Activated CD8-positive, alpha-beta T cell treated with anti-CD3 and anti-CD28 coated beads for 36 hours (primary cell): Measurements from ENCODE around the gene ENTPD3. TPM values are rescaled to one million over a fixed set of nuclear protein-coding genes. Genes with fewer than 3 reads are reported as not detected.

ENCODE experiments used
- ATAC-seq: fragments of 200-7000 bp; cut with Tn5 transposase; one replicate; pipeline ENCODE4 v1.10.0; 2021; ENCODE audit warnings: mild to moderate bottlenecking, moderate library complexity
- CTCF ChIA-PET: fragments of 350-600 bp; sonication (Branson Sonifier 250); formaldehyde crosslinking; loops from one replicate; lab custom pipeline; 2021; ENCODE audit warnings: antibody characterized with exemption; lab: Charles Lee
- POLR2A ChIA-PET: fragments of 350-600 bp; sonication (Branson Sonifier 250); formaldehyde crosslinking; loops from one replicate; lab custom pipeline; 2021; ENCODE audit warnings: antibody characterized with exemption; lab: Charles Lee
- DNase-seq: peaks from one replicate; pipeline ENCODE4 v3.0.0-alpha.2; 2020
- H3K27ac Mint-ChIP-seq: one replicate; pipeline ENCODE4 v1.8.0; 2021; ENCODE audit warnings: mild to moderate bottlenecking, mixed read lengths
- H3K27me3 Mint-ChIP-seq: one replicate; pipeline ENCODE4 v1.8.0; 2021; ENCODE audit warnings: mixed read lengths
- H3K36me3 Mint-ChIP-seq: one replicate; pipeline ENCODE4 v1.8.0; 2021; ENCODE audit warnings: low read depth, mixed read lengths
- H3K4me1 Mint-ChIP-seq: one replicate; pipeline ENCODE4 v1.8.0; 2021; ENCODE audit warnings: low read depth, mixed read lengths
- H3K4me3 Mint-ChIP-seq: one replicate; pipeline ENCODE4 v1.8.0; 2021; ENCODE audit warnings: mild to moderate bottlenecking, moderate library complexity, mixed read lengths
- H3K9me3 Mint-ChIP-seq: one replicate; pipeline ENCODE4 v1.8.0; 2021; ENCODE audit warnings: mixed read lengths
- intact Hi-C: fragments of 100-400 bp; cut with micrococcal nuclease; formaldehyde crosslinking; loops from one replicate; pipeline ENCODE4 v1.10.0; 2022
- total RNA-seq, 2 experiments: library from RNA; stranded (reverse); gene quantifications; one replicate each; pipeline ENCODE4 v1.2.3, GENCODE V29; 2021
- TF ChIP-seq, protein P1 (sequence below): fragments of 200-600 bp; IDR thresholded peaks from one replicate; pipeline ENCODE4 v1.8.0; 2022; ENCODE audit warnings: antibody characterized with exemption, mild to moderate bottlenecking

The ENTPD3 gene
- total RNA-seq, 2 experiments from 2014 or later, result not detected

DNA sequence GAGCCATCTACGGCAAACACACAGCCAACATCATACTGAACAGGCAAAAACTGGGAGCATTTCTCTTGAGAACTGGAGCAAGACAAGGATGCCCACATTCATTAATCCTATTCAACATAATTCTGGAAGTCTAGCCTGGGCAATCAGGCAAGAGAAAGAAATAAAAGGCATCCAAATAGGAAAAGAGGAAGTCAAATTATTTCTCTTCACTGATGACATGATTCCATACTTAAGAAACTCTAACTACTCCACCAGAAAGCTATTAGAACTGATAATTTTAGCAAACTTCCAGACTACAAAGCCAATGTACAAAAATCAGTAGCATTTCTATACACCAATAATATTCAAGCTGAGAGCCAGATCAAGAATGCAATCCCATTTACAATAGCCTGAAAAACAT lies 17.3 kb upstream of the ENTPD3 start:
- Mint-ChIP-seq H3K36me3 (no peaks in the 10 kb centered on the region), H3K4me1 (no peaks in the 10 kb centered on the region), H3K27ac (no peak overlapping the region), H3K27me3 (peaks cover 31% of the 10 kb centered on the region), H3K9me3 (no peaks in the 10 kb centered on the region), H3K4me3 (no peak overlapping the region)
- ChIA-PET CTCF (interaction anchor here (0.6 kb wide), 1 partner anchor 24 kb away, joined by 3 read pairs; no protein-coding TSS in a partner anchor), POLR2A (no interaction called here)
- TF ChIP-seq, protein P1, sequence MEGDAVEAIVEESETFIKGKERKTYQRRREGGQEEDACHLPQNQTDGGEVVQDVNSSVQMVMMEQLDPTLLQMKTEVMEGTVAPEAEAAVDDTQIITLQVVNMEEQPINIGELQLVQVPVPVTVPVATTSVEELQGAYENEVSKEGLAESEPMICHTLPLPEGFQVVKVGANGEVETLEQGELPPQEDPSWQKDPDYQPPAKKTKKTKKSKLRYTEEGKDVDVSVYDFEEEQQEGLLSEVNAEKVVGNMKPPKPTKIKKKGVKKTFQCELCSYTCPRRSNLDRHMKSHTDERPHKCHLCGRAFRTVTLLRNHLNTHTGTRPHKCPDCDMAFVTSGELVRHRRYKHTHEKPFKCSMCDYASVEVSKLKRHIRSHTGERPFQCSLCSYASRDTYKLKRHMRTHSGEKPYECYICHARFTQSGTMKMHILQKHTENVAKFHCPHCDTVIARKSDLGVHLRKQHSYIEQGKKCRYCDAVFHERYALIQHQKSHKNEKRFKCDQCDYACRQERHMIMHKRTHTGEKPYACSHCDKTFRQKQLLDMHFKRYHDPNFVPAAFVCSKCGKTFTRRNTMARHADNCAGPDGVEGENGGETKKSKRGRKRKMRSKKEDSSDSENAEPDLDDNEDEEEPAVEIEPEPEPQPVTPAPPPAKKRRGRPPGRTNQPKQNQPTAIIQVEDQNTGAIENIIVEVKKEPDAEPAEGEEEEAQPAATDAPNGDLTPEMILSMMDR, result no peak
- intact Hi-C loops, result no loop called here
- no peak for DNase-seq
- ATAC-seq, result no peak

DNA sequence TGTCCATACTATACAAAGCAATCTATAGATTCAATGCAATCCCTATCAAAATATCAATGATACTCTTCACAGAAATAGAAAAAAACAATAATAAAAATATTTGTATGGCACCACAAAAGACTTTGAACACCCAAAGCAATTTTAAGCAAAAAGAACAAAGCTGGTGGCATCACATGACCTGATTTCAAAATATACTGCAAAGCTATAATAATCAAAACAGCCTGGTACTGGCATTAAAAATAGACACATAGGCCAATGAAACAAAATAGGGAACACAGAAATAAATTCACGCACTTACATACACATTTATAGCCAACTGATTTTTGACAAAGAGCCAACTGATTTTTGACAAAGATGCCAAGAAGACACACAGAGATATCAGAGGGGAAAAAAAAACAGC lies 9.2 kb upstream of the ENTPD3 start:
- H3K27ac Mint-ChIP-seq, result no peak overlapping the region
- TF ChIP-seq, protein P1, result no peak

GRCh38 chr3:40379674-40380306 lies 7.2 kb upstream of the ENTPD3 start:
- peak; percentile 47 for ATAC-seq
- ChIA-PET CTCF (no interaction called here), POLR2A (no interaction called here)
- peaks cover 7% of the 10 kb centered on the region for H3K4me1 Mint-ChIP-seq
- peaks cover 7% of the 10 kb centered on the region for H3K27me3 Mint-ChIP-seq
- peaks cover 2% of the 10 kb centered on the region for H3K9me3 Mint-ChIP-seq
- no peak for DNase-seq
- H3K36me3 Mint-ChIP-seq, result no peaks in the 10 kb centered on the region
- TF ChIP-seq, protein P1, result no peak
- H3K4me3 Mint-ChIP-seq, result no peak overlapping the region
- no peak overlapping the region for H3K27ac Mint-ChIP-seq
- intact Hi-C loops, result no loop called here

More for the DNA sequence above, 9.2 kb upstream of the ENTPD3 start:
- H3K4me1 Mint-ChIP-seq, result peaks cover 7% of the 10 kb centered on the region
- no peak overlapping the region for H3K4me3 Mint-ChIP-seq
- ATAC-seq (no peak), DNase-seq (no peak)
- peaks cover 9% of the 10 kb centered on the region for H3K27me3 Mint-ChIP-seq
- POLR2A ChIA-PET, result no interaction called here
- CTCF ChIA-PET, result no interaction called here
- intact Hi-C loops, result no loop called here
- H3K9me3 Mint-ChIP-seq, result peaks cover 2% of the 10 kb centered on the region
- no peaks in the 10 kb centered on the region for H3K36me3 Mint-ChIP-seq

GRCh38 chr3:40381904-40382616 lies 4.9 kb upstream of the ENTPD3 start:
- Mint-ChIP-seq H3K27me3 (peaks cover 13% of the 10 kb centered on the region), H3K36me3 (no peaks in the 10 kb centered on the region), H3K4me1 (peaks cover 10% of the 10 kb centered on the region), H3K4me3 (no peak overlapping the region), H3K27ac (no peak overlapping the region), H3K9me3 (no peaks in the 10 kb centered on the region)
- TF ChIP-seq, protein P1, result no peak
- no peak for DNase-seq
- ChIA-PET POLR2A (interaction anchor here (1.4 kb wide), 1 partner anchor 10 kb away, joined by 4 read pairs; no protein-coding TSS in a partner anchor), CTCF (no interaction called here)
- intact Hi-C loops, result no loop called here
- ATAC-seq, result no peak

DNA sequence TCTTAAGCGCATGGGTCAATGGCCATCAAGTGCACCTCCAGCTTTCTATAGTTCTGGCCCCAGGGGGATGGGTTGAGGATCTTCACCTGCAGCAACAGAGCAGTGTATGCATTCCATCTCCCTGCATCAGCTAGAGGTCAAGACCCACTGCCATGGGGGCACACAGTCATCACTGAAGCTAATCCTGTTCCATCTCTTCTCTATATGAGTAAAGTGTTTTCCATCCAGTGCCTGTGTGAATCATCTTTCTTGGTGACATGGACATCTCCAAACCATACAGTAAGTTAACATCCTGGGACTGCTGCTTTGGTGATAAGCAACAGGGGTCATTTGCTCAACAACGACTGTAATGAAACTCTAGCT lies 4.4 kb upstream of the ENTPD3 start:
- Mint-ChIP-seq H3K4me1 (peaks cover 13% of the 10 kb centered on the region), H3K27me3 (peaks cover 16% of the 10 kb centered on the region), H3K27ac (no peak overlapping the region), H3K9me3 (no peaks in the 10 kb centered on the region), H3K36me3 (no peaks in the 10 kb centered on the region), H3K4me3 (no peak overlapping the region)
- ChIA-PET POLR2A (interaction anchor here (0.6 kb wide), 1 partner anchor 814 kb away, joined by 3 read pairs; no protein-coding TSS in a partner anchor), CTCF (interaction anchor here (1.6 kb wide), 1 partner anchor 56 kb away, joined by 4 read pairs; no protein-coding TSS in a partner anchor)
- ATAC-seq (no peak), DNase-seq (no peak)
- intact Hi-C loops, result no loop called here
- TF ChIP-seq, protein P1, result no peak
